ENCODE measurements around the gene BMERB1. TPM values are rescaled to one million over a fixed set of nuclear protein-coding genes. Genes with fewer than 3 reads are reported as not detected.

BMERB1 gene
- total and polyA plus RNA-seq, 4 donors = 5.6 to 33.3 (median 9.0) TPM

GRCh38 chr16:15586716-15587115 lies 152.3 kb downstream of the BMERB1 start (continued):
- no peak for TF ChIP-seq REST (IDR thresholded peaks at IDR 0.05)
- no peak for TF ChIP-seq NR2F2 (IDR thresholded peaks at IDR 0.05)
- TF ChIP-seq FOXA1 (IDR thresholded peaks at IDR 0.05) = no peak
- no peak for TF ChIP-seq HNF4A (conservative IDR thresholded peaks at IDR 0.05)
- no peak for TF ChIP-seq FOXA2 (IDR thresholded peaks at IDR 0.05)
- no peak for TF ChIP-seq HNF4G (IDR thresholded peaks at IDR 0.05)
- no peak for TF ChIP-seq RAD21 (IDR thresholded peaks at IDR 0.05)

GRCh38 chr16:15587152-15587825 lies 152.9 kb downstream of the BMERB1 start:
- no peak overlapping the region for H3K9ac ChIP-seq (ENCODE audit: low read depth in 1 of 2, low read length in 2 of 2)
- 97% methylated on average over 17 of the region's 17 CpGs for WGBS
- H3K4me1 ChIP-seq (ENCODE audit: control insufficient read depth in 4 of 4, insufficient read depth in 4 of 4, low read length in 3 of 4) = no peaks in the 10 kb centered on the region
- no peak for DNase-seq (ENCODE audit: low spot score)
- no peak for TF ChIP-seq YY1 (IDR thresholded peaks at IDR 0.05)
- TF ChIP-seq RAD21 (IDR thresholded peaks at IDR 0.05) = no peak
- no peak for TF ChIP-seq CTCF (IDR thresholded peaks at IDR 0.05; ENCODE audit: low read depth, low read length, missing input control)
- no peak for TF ChIP-seq FOXA1 (IDR thresholded peaks at IDR 0.05)
- TF ChIP-seq SP1 (IDR thresholded peaks at IDR 0.05) = no peak
- TF ChIP-seq HNF4G (IDR thresholded peaks at IDR 0.05) = no peak
- TF ChIP-seq ZBTB33 (IDR thresholded peaks at IDR 0.05) = no peak
- TF ChIP-seq ATF3 (IDR thresholded peaks at IDR 0.05) = no peak
- no peak for TF ChIP-seq TAF1 (conservative IDR thresholded peaks at IDR 0.05)
- H3K27me3 ChIP-seq (ENCODE audit: control insufficient read depth in 4 of 4, insufficient read depth in 4 of 4, low read length in 3 of 4) = no peaks in the 10 kb centered on the region
- H3K27ac ChIP-seq (ENCODE audit: low read depth in 1 of 2, low read length in 2 of 2) = no peak overlapping the region
- no peak overlapping the region for H3K4me3 ChIP-seq (ENCODE audit: low read depth in 1 of 3, low read length in 3 of 3)
- peaks cover 0 to 19% (median 11%) of the 10 kb centered on the region in 4 donors for H3K36me3 ChIP-seq (ENCODE audit: control insufficient read depth in 4 of 4, insufficient read depth in 3 of 4, low read depth in 1 of 4, low read length in 3 of 4)
- no peaks in the 10 kb centered on the region for H3K9me3 ChIP-seq (ENCODE audit: control insufficient read depth in 4 of 4, low read length in 3 of 4)
